Peyer's patch (tissue), 4 donors: ENCODE results near the gene FAM114A2. TPM values are rescaled to one million over a fixed set of nuclear protein-coding genes. Genes with fewer than 3 reads are reported as not detected.
"Not testable (repeated sequence)": the region's sequence is repeated elsewhere in the genome, so short reads cannot be mapped to it uniquely, and the experiment has no call there.

ENCODE experiments used
- DNase-seq, 3 donors: peaks; one replicate each; pipeline ENCODE4 v3.0.0-alpha.2; 2017 to 2019
- H3K27ac ChIP-seq, 4 donors: fragments of 200-600 bp; sonication (generic); one replicate each; pipeline ENCODE4 v1.5.1; 2016 to 2019
- H3K27me3 ChIP-seq, 2 donors: fragments of 200-600 bp; sonication (generic); one replicate each; pipeline ENCODE4 v1.5.1; 2019
- H3K36me3 ChIP-seq, 3 donors: fragments of 200-600 bp; sonication (generic); one replicate each; pipeline ENCODE4 v1.5.1; 2016 to 2019
- H3K4me1 ChIP-seq, 4 donors: fragments of 200-600 bp; sonication (generic); one replicate each; pipeline ENCODE4 v1.5.1; 2016 to 2019
- H3K4me3 ChIP-seq, 4 donors: fragments of 200-600 bp; sonication (generic); 1 replicate in 3 of 4; 2 replicates in 1 of 4; pipeline ENCODE4 v1.5.1; 2016 to 2019; ENCODE audit warnings: mild to moderate bottlenecking in 1 of 4
- H3K9me3 ChIP-seq, 4 donors: fragments of 200-600 bp; sonication (generic); one replicate each; pipeline ENCODE4 v1.5.1; 2016 to 2019; ENCODE audit warnings: mild to moderate bottlenecking in 1 of 4
- POLR2A ChIP-seq, 2 donors: fragments of 450-650 bp; IDR thresholded peaks; one replicate each; pipeline ENCODE4 v1.5.1; 2017; ENCODE audit warnings: antibody characterized with exemption in 2 of 2, mild to moderate bottlenecking in 2 of 2, moderate library complexity in 2 of 2
- total RNA-seq, 4 donors: library from RNA; depleted of rRNA; stranded (reverse); fragments of >200 nt; gene quantifications; one replicate each; pipeline ENCODE4 v1.1.0, GENCODE V29; 2016
- TF ChIP-seq, protein P1 (sequence below), 6 experiments: fragments of 450-650 bp in 4 of 6; fragments of 200-600 bp in 2 of 6; sonication (generic) in 1 of 6; IDR thresholded peaks; one replicate each; pipeline ENCODE4 v1.5.1; 2017 to 2019; ENCODE audit warnings: antibody characterized with exemption in 6 of 6, mild to moderate bottlenecking in 3 of 6, moderate library complexity in 1 of 6

The FAM114A2 gene
- total RNA-seq, 4 donors from 2014 or later, result 10.2 to 39.3 (median 16.3) TPM

DNA sequence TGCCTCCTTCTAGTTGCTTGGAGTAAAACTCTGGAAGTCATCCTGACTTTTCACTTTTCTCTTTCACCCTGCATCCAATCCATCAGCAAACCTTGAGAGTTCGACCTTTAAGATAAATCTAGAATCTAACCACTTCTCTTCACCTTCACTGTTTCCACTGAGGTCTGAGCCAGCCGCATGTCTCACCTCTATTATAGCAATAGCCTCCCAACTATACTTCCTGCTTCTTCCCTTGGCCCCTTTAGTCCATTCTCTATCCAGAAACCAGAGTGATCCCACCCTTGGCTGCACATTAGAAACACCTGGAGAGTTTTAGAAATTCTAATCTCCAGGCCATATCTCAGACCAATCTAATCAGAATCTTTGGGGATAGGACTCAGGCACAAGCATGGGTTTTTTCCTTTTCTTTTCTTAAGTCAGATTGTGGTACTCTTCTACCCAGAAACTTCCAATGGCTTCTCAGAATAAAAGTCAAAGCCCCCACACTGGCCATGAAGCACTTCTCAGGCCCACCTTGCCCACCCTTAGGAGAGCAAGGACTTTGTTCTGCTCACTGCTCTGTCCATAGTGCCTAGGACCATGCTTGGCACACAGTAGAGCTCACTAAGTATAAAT is 33.2 kb upstream of the FAM114A2 start:
- no peak for DNase-seq
- no peaks in the 10 kb centered on the region for H3K36me3 ChIP-seq
- peak overlapping the region in 1 of 4 donors; percentile 8 for H3K27ac ChIP-seq
- peaks cover 0 to 12% (median 0%) of the 10 kb centered on the region in 4 donors for H3K4me1 ChIP-seq
- H3K27me3 ChIP-seq, result no peaks in the 10 kb centered on the region
- H3K4me3 ChIP-seq, result no peak overlapping the region
- no peak for TF ChIP-seq POLR2A (IDR thresholded peaks at IDR 0.05)
- TF ChIP-seq, protein P1, sequence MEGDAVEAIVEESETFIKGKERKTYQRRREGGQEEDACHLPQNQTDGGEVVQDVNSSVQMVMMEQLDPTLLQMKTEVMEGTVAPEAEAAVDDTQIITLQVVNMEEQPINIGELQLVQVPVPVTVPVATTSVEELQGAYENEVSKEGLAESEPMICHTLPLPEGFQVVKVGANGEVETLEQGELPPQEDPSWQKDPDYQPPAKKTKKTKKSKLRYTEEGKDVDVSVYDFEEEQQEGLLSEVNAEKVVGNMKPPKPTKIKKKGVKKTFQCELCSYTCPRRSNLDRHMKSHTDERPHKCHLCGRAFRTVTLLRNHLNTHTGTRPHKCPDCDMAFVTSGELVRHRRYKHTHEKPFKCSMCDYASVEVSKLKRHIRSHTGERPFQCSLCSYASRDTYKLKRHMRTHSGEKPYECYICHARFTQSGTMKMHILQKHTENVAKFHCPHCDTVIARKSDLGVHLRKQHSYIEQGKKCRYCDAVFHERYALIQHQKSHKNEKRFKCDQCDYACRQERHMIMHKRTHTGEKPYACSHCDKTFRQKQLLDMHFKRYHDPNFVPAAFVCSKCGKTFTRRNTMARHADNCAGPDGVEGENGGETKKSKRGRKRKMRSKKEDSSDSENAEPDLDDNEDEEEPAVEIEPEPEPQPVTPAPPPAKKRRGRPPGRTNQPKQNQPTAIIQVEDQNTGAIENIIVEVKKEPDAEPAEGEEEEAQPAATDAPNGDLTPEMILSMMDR (IDR thresholded peaks at IDR 0.05), result no peak
- no peaks in the 10 kb centered on the region for H3K9me3 ChIP-seq

DNA sequence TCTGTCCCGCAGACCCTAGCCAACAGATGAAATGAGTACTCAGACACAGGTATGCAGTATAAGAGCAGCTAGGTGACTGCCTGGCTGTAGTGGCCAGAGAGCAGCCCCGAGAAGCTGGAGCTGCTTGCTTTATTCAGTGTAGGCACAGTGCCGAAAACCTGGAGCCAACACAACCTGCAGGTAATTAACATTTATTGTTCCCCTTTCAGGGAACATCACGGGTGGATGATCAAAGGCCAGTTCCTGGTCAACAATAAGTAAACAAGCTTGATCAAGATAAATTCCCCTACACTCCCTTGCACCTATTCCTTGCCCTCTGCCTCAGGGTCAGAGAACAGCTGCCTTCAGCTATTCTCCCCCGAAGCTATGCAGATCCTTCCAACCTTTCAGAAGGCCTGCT is 31.1 kb upstream of the FAM114A2 start:
- peak overlapping the region in 2 of 4 donors; percentile 47 to 57 for H3K27ac ChIP-seq
- H3K36me3 ChIP-seq, H3K27me3 ChIP-seq, H3K4me3 ChIP-seq, H3K9me3 ChIP-seq: not testable (repeated sequence)
- H3K4me1 ChIP-seq, result peaks cover 0 to 11% (median 0%) of the 10 kb centered on the region in 4 donors
- peak in 2 of 3 donors; percentile 62 to 84 for DNase-seq

DNA sequence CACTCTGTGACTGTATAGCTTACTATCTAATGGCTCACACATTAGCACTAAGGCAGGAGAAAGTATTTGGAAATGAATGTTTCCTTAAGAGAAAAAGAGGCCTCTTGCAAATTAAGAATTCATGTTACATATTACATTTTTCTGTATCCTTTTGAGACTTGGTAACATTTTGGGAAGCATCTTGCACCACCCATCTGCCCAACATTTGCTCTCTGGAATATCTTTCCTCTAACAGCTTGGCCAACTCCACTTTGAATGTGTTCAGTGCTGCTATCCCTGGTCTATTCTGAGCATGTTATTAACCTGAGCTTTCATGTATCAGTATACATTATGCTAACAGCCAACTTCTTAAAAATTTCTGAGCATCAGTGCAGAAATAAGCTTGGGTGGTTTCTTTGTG is 27.3 kb upstream of the FAM114A2 start:
- Histone ChIP-seq H3K36me3 (no peaks in the 10 kb centered on the region), H3K27ac (no peak overlapping the region), H3K27me3 (no peaks in the 10 kb centered on the region), H3K4me1 (no peaks in the 10 kb centered on the region), H3K9me3 (no peaks in the 10 kb centered on the region), H3K4me3 (no peak overlapping the region)
- DNase-seq, result no peak
- no peak for TF ChIP-seq POLR2A (IDR thresholded peaks at IDR 0.05)
- TF ChIP-seq, protein P1 (IDR thresholded peaks at IDR 0.05), result no peak

DNA sequence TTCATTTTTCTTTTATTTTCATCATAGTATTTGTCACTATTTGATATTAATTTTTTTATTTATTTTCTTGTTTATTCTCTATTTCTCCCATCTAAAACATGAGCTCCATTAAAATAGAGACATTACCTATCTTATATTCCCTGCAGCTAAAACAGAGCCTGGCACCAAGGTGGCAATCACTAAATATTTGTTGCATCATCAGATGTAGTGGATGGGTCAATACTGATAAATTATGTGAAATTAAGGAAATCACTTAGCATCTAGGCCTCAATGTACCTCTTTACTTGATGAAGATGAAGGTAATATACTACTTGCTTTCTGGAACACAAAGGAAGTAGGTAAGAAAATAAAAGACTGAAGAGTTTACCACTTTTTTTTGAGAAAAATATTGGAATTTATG is 24.7 kb upstream of the FAM114A2 start:
- TF ChIP-seq POLR2A (IDR thresholded peaks at IDR 0.05), result no peak
- TF ChIP-seq, protein P1 (IDR thresholded peaks at IDR 0.05), result no peak
- peaks cover 0 to 7% (median 0%) of the 10 kb centered on the region in 4 donors for H3K4me1 ChIP-seq
- no peak overlapping the region for H3K4me3 ChIP-seq
- no peaks in the 10 kb centered on the region for H3K27me3 ChIP-seq
- no peak for DNase-seq
- no peak overlapping the region for H3K27ac ChIP-seq
- H3K9me3 ChIP-seq, result no peaks in the 10 kb centered on the region
- H3K36me3 ChIP-seq, result no peaks in the 10 kb centered on the region

DNA sequence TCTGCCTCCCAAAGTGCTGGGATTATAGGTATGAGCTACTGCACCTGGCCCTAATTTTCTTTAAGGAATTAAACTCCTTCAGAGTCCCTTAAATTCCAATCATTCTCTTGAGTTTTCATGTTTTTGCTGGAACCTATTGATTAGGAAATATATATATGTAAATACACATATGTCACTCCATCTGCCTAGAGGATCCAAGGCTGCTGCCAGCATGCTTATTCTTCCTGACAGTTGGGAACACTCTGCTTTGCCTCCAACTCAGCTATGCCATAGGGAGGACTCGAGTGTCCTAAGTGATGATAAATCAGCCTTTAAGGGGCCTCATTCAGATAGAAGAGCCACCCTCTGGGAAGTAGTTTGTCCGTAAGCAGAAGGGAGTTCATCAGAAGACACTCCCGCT is 21.9 kb upstream of the FAM114A2 start:
- Histone ChIP-seq H3K4me1 (peaks cover 0 to 15% (median 0%) of the 10 kb centered on the region in 4 donors), H3K27me3 (no peaks in the 10 kb centered on the region), H3K27ac (no peak overlapping the region), H3K9me3 (no peaks in the 10 kb centered on the region), H3K4me3 (no peak overlapping the region), H3K36me3 (no peaks in the 10 kb centered on the region)
- no peak for TF ChIP-seq POLR2A (IDR thresholded peaks at IDR 0.05)
- TF ChIP-seq, protein P1 (IDR thresholded peaks at IDR 0.05), result no peak
- DNase-seq, result no peak

DNA sequence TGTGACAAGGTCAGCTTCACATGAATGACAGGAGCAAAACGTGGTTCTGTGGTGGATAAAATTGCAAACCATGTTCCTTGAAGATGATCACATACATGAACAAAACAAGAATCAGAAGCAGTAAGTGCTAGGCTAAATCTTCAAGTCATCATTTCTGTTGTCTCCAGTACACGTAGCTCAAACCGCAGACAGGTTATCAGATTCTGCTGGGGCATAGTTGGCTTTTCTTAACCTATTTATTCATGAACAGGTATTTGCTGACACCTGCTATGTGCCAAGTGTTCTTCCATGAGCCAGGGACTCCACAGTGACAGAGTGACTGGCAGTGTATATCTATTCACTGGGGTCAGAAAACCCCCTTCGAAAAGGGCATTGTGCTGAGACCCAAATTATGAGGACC is 20.9 kb upstream of the FAM114A2 start:
- DNase-seq, result no peak
- H3K4me3 ChIP-seq, result no peak overlapping the region
- no peak overlapping the region for H3K27ac ChIP-seq
- TF ChIP-seq, protein P1 (IDR thresholded peaks at IDR 0.05), result no peak
- no peak for TF ChIP-seq POLR2A (IDR thresholded peaks at IDR 0.05)
- H3K4me1 ChIP-seq, result peaks cover 0 to 15% (median 0%) of the 10 kb centered on the region in 4 donors
- peaks cover 0 to under 1% (median 0%) of the 10 kb centered on the region in 3 donors for H3K36me3 ChIP-seq
- no peaks in the 10 kb centered on the region for H3K27me3 ChIP-seq
- H3K9me3 ChIP-seq, result no peaks in the 10 kb centered on the region
